Neuron (in vitro differentiated cells): ENCODE data around the gene CC2D2B.
"Not testable (repeated sequence)": the region's sequence is repeated elsewhere in the genome, so short reads cannot be mapped to it uniquely, and the experiment has no call there.

Source experiments
- H2AFZ ChIP-seq: one replicate; pipeline ENCODE4 v1.6.1; 2013; ENCODE audit warnings: low read depth, mild to moderate bottlenecking, inconsistent platforms, low read length, moderate library complexity
- H3K27me3 ChIP-seq: one replicate; pipeline ENCODE4 v1.6.1; 2013; ENCODE audit warnings: low read length; ENCODE audit not compliant: insufficient read depth
- H3K36me3 ChIP-seq: one replicate; pipeline ENCODE4 v1.6.1; 2013; ENCODE audit warnings: low read length; ENCODE audit not compliant: insufficient read depth
- H3K4me1 ChIP-seq: one replicate; pipeline ENCODE4 v1.6.1; 2013; ENCODE audit warnings: low read length; ENCODE audit not compliant: insufficient read depth
- H3K4me3 ChIP-seq: 2 replicates; pipeline ENCODE4 v1.5.1; 2013; ENCODE audit warnings: mild to moderate bottlenecking, low read length, moderate library complexity
- H3K9me3 ChIP-seq: one replicate; pipeline ENCODE4 v1.6.1; 2013; ENCODE audit warnings: low read length

Gene CC2D2B

DNA sequence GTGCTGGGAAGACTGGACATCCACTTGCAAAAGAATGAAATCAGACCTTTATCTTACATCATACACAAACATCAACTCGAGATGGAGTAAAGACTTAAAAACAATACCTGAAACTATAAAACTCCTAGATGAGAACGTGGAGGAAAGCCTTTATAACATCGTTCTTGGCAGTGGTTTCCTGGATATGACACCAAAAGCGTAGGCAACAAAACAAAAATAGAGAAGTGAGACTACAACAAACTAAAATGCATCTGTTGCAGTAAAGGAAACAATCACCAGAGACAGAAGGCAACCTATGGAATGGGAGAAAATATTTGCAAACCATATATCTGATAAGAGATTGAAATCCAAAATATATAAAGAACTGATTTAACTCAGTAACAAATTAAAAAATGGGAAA, 33.3 kb downstream of the CC2D2B start:
- Histone ChIP-seq H3K4me3 (no peak overlapping the region), H3K36me3 (no peaks in the 10 kb centered on the region), H2AFZ (no peak overlapping the region), H3K27me3 (no peaks in the 10 kb centered on the region), H3K9me3 (no peaks in the 10 kb centered on the region), H3K4me1 (no peaks in the 10 kb centered on the region)

DNA sequence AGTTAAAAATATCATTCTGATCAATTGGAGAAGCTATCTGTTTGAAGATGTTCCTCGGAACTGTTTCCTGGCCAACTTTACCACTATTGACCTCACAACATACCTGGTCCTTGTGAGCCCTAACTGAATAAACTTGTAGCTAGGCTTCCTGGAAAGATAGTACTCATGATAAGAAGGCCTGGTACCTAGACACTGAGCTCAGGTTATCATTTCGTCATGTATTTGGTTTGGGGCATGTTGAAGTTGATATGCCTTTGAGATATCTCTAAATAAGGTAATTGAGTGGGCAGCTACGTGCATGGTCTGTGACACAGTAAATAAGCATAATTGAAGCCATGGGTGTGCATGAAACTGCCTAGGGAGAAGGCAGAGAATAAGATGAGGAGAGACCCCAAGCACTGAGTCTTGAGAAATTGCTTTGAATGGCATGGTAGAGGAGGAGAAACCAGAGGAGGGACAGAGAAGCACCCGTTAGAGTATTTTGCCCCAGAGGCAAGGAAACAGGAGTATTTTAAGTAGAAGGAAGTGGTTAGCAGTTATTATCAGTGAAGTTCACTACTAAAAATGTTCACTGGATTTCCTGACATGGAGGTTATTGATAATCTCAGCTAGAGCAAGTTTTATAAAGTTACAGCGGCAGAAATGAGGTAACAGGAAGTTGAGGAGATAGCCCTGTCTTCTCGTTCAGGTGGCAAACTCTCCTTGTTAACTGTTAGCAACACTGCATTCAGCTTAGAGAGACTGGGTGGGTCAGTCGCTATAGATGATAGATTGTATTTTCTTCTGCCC, 55.6 kb downstream of the CC2D2B start:
- Histone ChIP-seq H3K36me3 (no peaks in the 10 kb centered on the region), H3K27me3 (peaks cover 13% of the 10 kb centered on the region), H3K9me3 (no peaks in the 10 kb centered on the region), H3K4me3 (no peak overlapping the region), H2AFZ (no peak overlapping the region), H3K4me1 (no peaks in the 10 kb centered on the region)

DNA sequence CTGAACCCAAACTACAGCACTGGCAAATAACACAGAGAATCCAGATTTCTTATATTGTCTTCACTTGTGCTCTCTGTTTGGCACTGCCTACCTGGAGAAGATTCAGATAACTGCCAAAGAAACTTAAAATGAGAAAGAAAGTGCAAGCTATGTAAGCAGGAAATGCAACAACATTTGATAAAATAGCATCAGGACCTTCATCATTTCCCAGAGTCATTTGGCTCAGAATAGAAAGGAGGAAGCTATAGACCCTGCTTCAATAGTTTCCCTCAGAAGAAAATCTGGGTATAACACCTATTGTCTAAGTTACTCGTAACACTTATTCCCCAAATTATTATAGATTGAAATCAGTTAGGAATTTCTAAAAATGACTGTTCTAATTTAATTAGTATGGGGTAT, 56.2 kb downstream of the CC2D2B start:
- H3K36me3 ChIP-seq, result no peaks in the 10 kb centered on the region
- no peaks in the 10 kb centered on the region for H3K4me1 ChIP-seq
- no peaks in the 10 kb centered on the region for H3K9me3 ChIP-seq
- H3K27me3 ChIP-seq, result peaks cover 13% of the 10 kb centered on the region
- no peak overlapping the region for H2AFZ ChIP-seq
- no peak overlapping the region for H3K4me3 ChIP-seq

DNA sequence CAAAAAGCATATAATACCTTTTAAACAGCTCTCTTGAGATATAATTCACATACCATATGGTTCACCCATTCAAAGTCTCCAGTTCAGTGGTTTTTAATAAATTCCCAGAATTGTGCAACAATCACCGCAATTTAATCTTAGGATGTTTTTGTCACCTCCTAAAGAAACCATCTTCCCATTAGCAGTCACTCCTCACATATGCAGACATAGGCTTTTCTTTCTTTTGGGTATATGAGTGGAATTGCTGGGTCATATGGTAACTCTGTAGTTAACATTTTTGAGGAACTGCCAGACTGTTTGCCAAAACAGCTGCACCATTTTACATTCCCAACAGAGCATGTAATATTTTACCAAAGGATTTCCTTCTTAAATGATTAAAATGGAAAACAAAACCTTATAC, 57.0 kb downstream of the CC2D2B start:
- peaks cover 13% of the 10 kb centered on the region for H3K27me3 ChIP-seq
- H3K4me1 ChIP-seq, result no peaks in the 10 kb centered on the region
- H3K9me3 ChIP-seq, result no peaks in the 10 kb centered on the region
- H3K36me3 ChIP-seq, result no peaks in the 10 kb centered on the region
- H3K4me3 ChIP-seq, result no peak overlapping the region
- no peak overlapping the region for H2AFZ ChIP-seq

DNA sequence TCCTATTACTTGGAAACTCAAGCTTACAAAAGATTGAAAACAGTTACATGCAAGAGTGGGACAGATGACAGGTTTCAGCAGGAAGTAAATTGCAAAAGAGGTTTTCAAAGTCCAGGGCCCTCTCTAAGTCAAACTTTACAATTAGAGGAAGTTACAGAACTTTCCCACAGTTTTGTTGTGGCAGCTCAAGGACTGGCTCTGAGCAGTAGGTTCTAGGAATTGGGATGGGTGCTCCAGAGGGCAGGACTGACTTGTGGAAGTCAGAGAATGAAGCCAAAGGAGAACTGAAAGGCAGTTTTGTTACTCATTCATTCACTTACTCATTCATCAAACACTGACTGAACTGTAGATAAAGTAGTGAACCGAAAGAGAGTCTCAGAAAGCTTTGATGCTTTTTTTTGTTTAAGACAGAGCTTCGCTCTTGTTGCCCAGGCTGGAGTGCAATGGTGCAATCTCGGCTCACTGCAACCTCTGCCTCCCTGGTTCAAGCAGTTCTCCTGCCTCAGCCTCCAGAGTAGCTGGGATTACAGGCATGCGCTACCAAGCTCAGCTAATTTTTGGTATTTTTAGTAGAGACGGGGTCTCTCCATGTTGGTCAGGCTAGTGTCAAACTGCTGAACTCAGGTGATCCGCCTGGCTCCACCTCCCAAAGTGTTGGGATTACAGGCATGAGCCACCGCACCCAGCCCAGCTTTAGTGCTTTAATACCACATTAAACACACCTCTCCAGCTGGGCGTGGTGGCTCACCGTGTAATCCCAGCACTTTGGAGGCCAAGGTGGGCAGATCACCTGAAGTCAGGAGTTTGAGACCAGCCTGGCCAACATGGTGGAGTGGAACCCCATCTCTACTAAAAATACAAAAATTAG, 68.8 kb downstream of the CC2D2B start:
- Histone ChIP-seq H2AFZ (no peak overlapping the region), H3K27me3 (peaks cover 17% of the 10 kb centered on the region), H3K4me1 (no peaks in the 10 kb centered on the region), H3K4me3 (no peak overlapping the region), H3K36me3 (no peaks in the 10 kb centered on the region), H3K9me3 (no peaks in the 10 kb centered on the region)

- no peaks in the 10 kb centered on the region for H3K4me1 ChIP-seq
- H3K4me3 ChIP-seq, result no peak overlapping the region
Measured at GRCh38 chr10:95982200-95982599, 74.4 kb downstream of the CC2D2B start.

GRCh38 chr10:95987685-95988426, 80.1 kb downstream of the CC2D2B start:
- Histone ChIP-seq H2AFZ (no peak overlapping the region), H3K4me1 (no peaks in the 10 kb centered on the region), H3K27me3 (peaks cover 28% of the 10 kb centered on the region), H3K4me3 (no peak overlapping the region), H3K9me3 (no peaks in the 10 kb centered on the region), H3K36me3 (no peaks in the 10 kb centered on the region)

More at GRCh38 chr10:95982200-95982599, 74.4 kb downstream of the CC2D2B start:
- Histone ChIP-seq H3K27me3 (peaks cover 2% of the 10 kb centered on the region), H3K36me3 (no peaks in the 10 kb centered on the region), H2AFZ (no peak overlapping the region), H3K9me3 (no peaks in the 10 kb centered on the region)

- Histone ChIP-seq H3K4me1 (no peaks in the 10 kb centered on the region), H3K27me3 (peaks cover 28% of the 10 kb centered on the region), H2AFZ (no peak overlapping the region), H3K4me3 (no peak overlapping the region), H3K36me3 (no peaks in the 10 kb centered on the region), H3K9me3 (no peaks in the 10 kb centered on the region)
Measured at GRCh38 chr10:95988702-95989101, 80.9 kb downstream of the CC2D2B start.

DNA sequence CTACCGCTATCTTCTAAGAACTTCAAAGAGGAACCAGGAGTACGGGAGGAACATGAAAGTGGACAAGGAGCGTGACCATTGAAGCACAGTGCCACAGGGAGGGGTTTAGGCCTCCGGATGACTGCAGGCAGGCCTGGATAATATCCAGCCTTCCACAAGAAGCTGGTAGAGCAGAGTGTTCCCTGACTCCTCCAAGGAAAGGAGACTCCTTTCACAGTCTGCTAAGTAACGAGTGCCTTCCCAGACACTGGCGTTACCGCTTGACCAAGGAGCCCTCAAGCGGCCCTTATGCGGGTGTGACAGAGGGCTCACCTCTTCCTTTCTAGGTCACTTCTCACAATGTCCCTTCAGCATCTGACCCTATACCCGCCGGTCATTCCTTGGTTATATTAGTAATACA, 86.6 kb downstream of the CC2D2B start:
- peaks cover 22% of the 10 kb centered on the region for H3K27me3 ChIP-seq
- H2AFZ ChIP-seq, H3K4me3 ChIP-seq, H3K9me3 ChIP-seq, H3K4me1 ChIP-seq, H3K36me3 ChIP-seq: not testable (repeated sequence)

DNA sequence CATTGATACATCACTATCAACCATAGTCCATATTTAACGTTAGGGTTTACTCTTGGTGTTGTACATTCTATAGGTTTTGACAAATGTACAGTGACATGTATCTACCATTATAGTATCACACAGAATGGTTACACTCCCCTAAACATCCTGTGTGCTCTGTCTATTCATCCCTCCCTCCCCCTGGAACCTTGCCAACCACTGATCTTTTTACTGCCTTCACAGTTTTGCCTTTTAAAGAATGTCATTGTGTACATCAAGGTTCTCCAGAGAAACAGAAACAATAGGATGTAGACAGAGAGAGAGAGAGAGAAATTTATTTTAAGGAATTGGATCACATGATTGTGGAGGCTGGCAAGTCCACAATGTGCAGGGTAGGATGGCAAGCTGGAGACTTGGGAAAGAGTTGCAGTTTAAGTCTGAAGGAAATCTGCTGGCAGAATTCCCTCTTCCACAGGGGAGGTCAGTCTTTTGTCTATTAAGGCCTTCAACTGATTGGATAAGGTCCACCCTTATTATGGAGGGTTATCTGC, 90.5 kb downstream of the CC2D2B start:
- Histone ChIP-seq H3K4me1 (no peaks in the 10 kb centered on the region), H3K4me3 (no peak overlapping the region), H3K9me3 (no peaks in the 10 kb centered on the region), H3K36me3 (no peaks in the 10 kb centered on the region), H2AFZ (no peak overlapping the region), H3K27me3 (no peaks in the 10 kb centered on the region)

DNA sequence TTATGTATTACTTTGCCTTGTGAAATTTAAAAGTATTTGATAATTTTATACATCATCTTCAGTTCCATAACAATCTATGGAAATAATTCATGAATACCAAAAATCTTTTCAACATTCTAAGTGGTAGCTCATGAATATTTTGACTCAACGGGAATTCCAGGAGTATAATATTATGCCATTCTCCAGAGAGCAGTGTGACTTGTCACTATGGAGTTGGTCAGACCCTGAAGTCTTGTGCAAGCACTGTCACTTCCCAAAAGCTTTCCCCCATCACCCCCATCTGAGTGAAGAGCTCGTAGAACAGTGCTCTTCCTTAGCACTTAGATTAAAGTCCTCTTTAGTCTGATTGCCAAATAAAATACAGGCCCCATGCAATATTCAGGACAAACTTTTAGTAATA, 106.2 kb downstream of the CC2D2B start:
- H3K4me1 ChIP-seq, result no peaks in the 10 kb centered on the region
- no peak overlapping the region for H2AFZ ChIP-seq
- peaks cover 4% of the 10 kb centered on the region for H3K27me3 ChIP-seq
- no peaks in the 10 kb centered on the region for H3K36me3 ChIP-seq
- H3K4me3 ChIP-seq, result no peak overlapping the region
- H3K9me3 ChIP-seq, result no peaks in the 10 kb centered on the region

DNA sequence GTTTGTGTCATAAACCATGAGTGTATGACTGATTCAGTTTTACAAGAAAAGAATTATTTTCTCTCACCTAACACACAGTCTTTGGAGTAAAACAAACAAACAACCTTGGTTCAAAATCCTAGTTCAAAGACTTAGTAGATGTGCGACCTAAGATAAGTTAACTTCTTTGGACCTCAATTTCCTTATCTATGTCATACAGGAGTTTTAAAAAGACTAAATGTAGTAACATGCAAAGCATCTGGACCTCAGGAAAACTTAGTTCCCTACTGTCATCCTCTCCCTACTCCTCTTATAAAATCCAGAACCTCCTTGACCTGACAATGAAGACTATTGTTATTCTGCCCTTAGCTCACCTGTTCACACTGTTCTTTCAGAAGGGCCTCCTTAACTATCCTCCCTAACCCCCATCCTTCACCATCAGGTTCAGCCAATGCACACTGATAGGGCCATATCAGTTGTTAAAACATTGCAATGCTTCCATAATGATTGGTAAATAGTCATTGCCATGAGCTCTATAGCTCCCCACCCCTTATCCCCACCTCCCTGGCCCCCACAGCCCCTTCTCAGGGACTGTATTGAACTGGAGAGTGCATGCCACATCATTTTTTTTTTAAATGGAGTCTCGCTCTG, 106.8 kb downstream of the CC2D2B start:
- H2AFZ ChIP-seq, result no peak overlapping the region
- no peaks in the 10 kb centered on the region for H3K4me1 ChIP-seq
- H3K27me3 ChIP-seq, result peaks cover 4% of the 10 kb centered on the region
- no peaks in the 10 kb centered on the region for H3K36me3 ChIP-seq
- no peak overlapping the region for H3K4me3 ChIP-seq
- H3K9me3 ChIP-seq, result no peaks in the 10 kb centered on the region
